Thymus (tissue), 2 donors: ENCODE data around the gene DNM2. TPM values are rescaled to one million over a fixed set of nuclear protein-coding genes. Genes with fewer than 3 reads are reported as not detected.

ENCODE experiments used
- polyA plus RNA-seq: library from polyadenylated mRNA; stranded (reverse); fragments of 200-250 nt; gene quantifications from one replicate; pipeline ENCODE4 v1.2.3, GENCODE V29; 2013
- total RNA-seq: library from RNA; stranded (reverse); fragments of 120-200 nt; gene quantifications from one replicate; pipeline ENCODE4 v1.2.4, GENCODE V29; 2013
- donor health status: healthy.

The DNM2 gene
- total and polyA plus RNA-seq, 2 donors = 49.0 to 102 TPM

Other genes starting within 250 kb of the DNM2 start
- 53.7 TPM for gene KEAP1, start 214.7 kb upstream of the DNM2 start, total RNA-seq
- 59.5 TPM for gene KEAP1, start 214.7 kb upstream of the DNM2 start, polyA plus RNA-seq
- 0.61 TPM for gene S1PR5, start 200.6 kb upstream of the DNM2 start, total RNA-seq
- 4.2 TPM for gene S1PR5, start 200.6 kb upstream of the DNM2 start, polyA plus RNA-seq
- gene ATG4D, start 174.2 kb upstream of the DNM2 start, total RNA-seq = 28.4 TPM
- gene ATG4D, start 174.2 kb upstream of the DNM2 start, polyA plus RNA-seq = 54.0 TPM
- 32.5 TPM for gene KRI1, start 152.1 kb upstream of the DNM2 start, total RNA-seq
- gene KRI1, start 152.1 kb upstream of the DNM2 start, polyA plus RNA-seq = 77.5 TPM
- 40.3 TPM for gene CDKN2D, start 149.1 kb upstream of the DNM2 start, total RNA-seq
- gene CDKN2D, start 149.1 kb upstream of the DNM2 start, polyA plus RNA-seq = 42.3 TPM
- 4.8 TPM for gene AP1M2, start 130.8 kb upstream of the DNM2 start, total RNA-seq
- 20.7 TPM for gene AP1M2, start 130.8 kb upstream of the DNM2 start, polyA plus RNA-seq
- gene SLC44A2, start 92.5 kb upstream of the DNM2 start, total RNA-seq = 25.6 TPM
- gene SLC44A2, start 92.5 kb upstream of the DNM2 start, polyA plus RNA-seq = 78.4 TPM
- 60.7 TPM for gene ILF3, start 63.7 kb upstream of the DNM2 start, total RNA-seq
- 185 TPM for gene ILF3, start 63.7 kb upstream of the DNM2 start, polyA plus RNA-seq
- gene QTRT1, start 16.6 kb upstream of the DNM2 start, total RNA-seq = 21.1 TPM
- gene QTRT1, start 16.6 kb upstream of the DNM2 start, polyA plus RNA-seq = 72.1 TPM
- 22.0 TPM for gene TMED1, start 118.1 kb downstream of the DNM2 start, total RNA-seq
- 19.4 TPM for gene TMED1, start 118.1 kb downstream of the DNM2 start, polyA plus RNA-seq
- 7.1 TPM for gene C19orf38, start 130.3 kb downstream of the DNM2 start, total RNA-seq
- 5.4 TPM for gene C19orf38, start 130.3 kb downstream of the DNM2 start, polyA plus RNA-seq
- 7.0 TPM for gene CARM1, start 153.5 kb downstream of the DNM2 start, total RNA-seq
- 30.8 TPM for gene CARM1, start 153.5 kb downstream of the DNM2 start, polyA plus RNA-seq
- 28.8 TPM for gene YIPF2, start 210.6 kb downstream of the DNM2 start, total RNA-seq
- 40.2 TPM for gene YIPF2, start 210.6 kb downstream of the DNM2 start, polyA plus RNA-seq
- 23.6 TPM for gene TIMM29, start 210.7 kb downstream of the DNM2 start, total RNA-seq
- gene TIMM29, start 210.7 kb downstream of the DNM2 start, polyA plus RNA-seq = 24.0 TPM
- gene SMARCA4, start 243.0 kb downstream of the DNM2 start, total RNA-seq = 76.6 TPM
- gene SMARCA4, start 243.0 kb downstream of the DNM2 start, polyA plus RNA-seq = 88.0 TPM